Measurements from ENCODE around the gene SEMA3F. TPM values are rescaled to one million over a fixed set of nuclear protein-coding genes. Genes with fewer than 3 reads are reported as not detected.

SEMA3F gene
- total RNA-seq, 1 donor from 2014 or later: 48.0 TPM

DNA sequence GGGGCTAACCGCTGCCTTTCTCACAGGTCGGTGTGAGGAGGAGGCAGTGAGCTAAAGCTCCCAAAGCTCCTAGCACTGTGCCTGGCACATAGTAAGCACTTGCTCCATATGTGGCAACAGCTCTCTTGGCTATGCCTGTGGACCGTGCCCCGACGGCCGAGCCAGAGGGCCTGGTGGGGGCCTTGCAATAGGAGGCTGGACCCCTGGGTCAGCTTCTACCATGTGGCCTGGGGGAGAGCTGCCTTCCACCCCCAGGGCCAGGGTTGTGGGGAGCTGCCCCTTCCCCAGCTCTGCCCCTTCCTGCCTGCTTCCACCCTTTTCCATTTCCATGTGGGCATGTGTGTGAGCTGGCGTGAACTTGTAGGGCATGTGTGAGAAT, 19.4 kb downstream of the SEMA3F start:
- H3K4me3 Mint-ChIP-seq: no peak overlapping the region
- TF ChIP-seq, protein P1, sequence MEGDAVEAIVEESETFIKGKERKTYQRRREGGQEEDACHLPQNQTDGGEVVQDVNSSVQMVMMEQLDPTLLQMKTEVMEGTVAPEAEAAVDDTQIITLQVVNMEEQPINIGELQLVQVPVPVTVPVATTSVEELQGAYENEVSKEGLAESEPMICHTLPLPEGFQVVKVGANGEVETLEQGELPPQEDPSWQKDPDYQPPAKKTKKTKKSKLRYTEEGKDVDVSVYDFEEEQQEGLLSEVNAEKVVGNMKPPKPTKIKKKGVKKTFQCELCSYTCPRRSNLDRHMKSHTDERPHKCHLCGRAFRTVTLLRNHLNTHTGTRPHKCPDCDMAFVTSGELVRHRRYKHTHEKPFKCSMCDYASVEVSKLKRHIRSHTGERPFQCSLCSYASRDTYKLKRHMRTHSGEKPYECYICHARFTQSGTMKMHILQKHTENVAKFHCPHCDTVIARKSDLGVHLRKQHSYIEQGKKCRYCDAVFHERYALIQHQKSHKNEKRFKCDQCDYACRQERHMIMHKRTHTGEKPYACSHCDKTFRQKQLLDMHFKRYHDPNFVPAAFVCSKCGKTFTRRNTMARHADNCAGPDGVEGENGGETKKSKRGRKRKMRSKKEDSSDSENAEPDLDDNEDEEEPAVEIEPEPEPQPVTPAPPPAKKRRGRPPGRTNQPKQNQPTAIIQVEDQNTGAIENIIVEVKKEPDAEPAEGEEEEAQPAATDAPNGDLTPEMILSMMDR (conservative IDR thresholded peaks at IDR 0.05): no peak
- no peak for DNase-seq (ENCODE audit: extremely low spot score, unreplicated experiment)
- H3K27me3 Mint-ChIP-seq: no peaks in the 10 kb centered on the region
- peaks cover under 1% of the 10 kb centered on the region for H3K36me3 Mint-ChIP-seq
- peaks cover 1% of the 10 kb centered on the region for H3K4me1 Mint-ChIP-seq (ENCODE audit: unreplicated experiment)
- H3K27ac Mint-ChIP-seq: no peak overlapping the region
- H3K9me3 Mint-ChIP-seq: no peaks in the 10 kb centered on the region

DNA sequence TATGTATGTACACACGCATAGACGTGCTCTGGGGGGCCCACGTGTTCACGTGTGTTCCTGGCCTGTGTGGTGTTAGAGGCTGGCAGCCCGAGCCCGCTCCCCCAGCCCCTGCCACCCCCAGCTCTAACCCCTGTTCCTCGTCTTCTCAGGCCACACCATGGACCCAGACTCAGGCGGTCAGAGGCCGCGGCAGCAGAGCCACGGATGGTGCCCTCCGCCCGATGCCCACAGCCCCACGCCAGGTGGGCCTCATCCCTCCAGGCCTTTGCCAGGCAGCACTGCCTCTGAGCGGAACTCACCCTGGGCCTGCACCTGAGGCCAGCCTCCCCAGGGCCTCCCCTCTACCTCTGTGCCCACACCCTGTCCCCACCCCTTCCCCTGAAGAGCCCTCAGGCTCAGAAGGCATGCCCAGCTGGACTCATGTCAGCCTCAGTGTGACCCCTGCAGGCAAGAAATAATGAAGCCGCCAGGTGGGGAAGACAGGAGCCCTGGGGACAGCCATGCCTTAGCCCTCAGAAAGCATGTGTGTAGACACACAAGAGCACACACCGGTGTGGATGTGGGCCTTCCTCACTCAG, 19.9 kb downstream of the SEMA3F start:
- no peaks in the 10 kb centered on the region for H3K27me3 Mint-ChIP-seq
- DNase-seq (ENCODE audit: extremely low spot score, unreplicated experiment): no peak
- H3K36me3 Mint-ChIP-seq: peaks cover 5% of the 10 kb centered on the region
- peaks cover 4% of the 10 kb centered on the region for H3K4me1 Mint-ChIP-seq (ENCODE audit: unreplicated experiment)
- no peak overlapping the region for H3K27ac Mint-ChIP-seq
- TF ChIP-seq, protein P1 (conservative IDR thresholded peaks at IDR 0.05): no peak
- H3K9me3 Mint-ChIP-seq: no peaks in the 10 kb centered on the region
- no peak overlapping the region for H3K4me3 Mint-ChIP-seq

DNA sequence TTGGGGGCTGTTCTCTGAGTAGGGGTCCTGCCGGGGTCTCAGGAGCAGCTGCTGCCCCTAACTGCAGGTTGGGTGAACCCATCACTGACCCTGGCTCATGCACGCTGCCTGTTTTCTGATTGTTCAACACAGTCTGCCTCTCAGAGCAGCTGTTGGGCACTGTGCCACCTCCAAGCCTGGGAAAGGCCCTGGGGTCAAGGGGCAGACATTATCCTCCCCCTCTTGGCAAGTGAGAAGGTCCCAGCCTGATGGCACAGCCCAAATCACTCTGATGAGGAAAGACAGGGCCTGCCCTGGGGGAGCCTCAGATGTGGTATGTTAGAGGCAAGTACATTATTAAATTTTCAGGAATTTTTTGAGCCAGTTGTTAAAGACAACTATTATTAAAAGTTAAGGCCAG, 22.2 kb downstream of the SEMA3F start:
- Mint-ChIP-seq H3K27ac (no peak overlapping the region), H3K9me3 (no peaks in the 10 kb centered on the region), H3K27me3 (no peaks in the 10 kb centered on the region), H3K4me1 (ENCODE audit: unreplicated experiment) (peaks cover 4% of the 10 kb centered on the region), H3K36me3 (peaks cover 10% of the 10 kb centered on the region), H3K4me3 (no peak overlapping the region)
- DNase-seq (ENCODE audit: extremely low spot score, unreplicated experiment): no peak
- TF ChIP-seq, protein P1 (conservative IDR thresholded peaks at IDR 0.05): no peak

DNA sequence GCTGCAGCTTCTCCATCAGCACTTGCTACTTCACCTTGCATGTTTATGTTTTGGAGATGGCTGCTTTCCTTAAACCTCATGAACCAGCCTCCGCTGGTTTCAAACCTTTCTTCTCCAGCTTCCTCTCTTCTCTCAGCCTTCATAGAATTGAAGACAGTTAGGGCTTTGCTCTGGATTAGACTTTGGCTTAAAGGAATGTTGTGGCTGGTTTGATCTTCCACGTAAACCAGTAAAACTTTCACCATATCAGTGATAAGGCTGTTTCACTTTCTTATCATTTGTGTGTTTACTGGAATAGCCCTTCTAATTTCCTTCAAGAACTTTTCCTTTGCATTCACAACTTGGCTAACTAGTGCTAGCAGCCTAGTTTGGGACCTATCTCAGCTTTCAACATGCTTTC, 24.6 kb downstream of the SEMA3F start:
- Mint-ChIP-seq H3K4me3 (no peak overlapping the region), H3K9me3 (no peaks in the 10 kb centered on the region), H3K36me3 (peaks cover 10% of the 10 kb centered on the region), H3K4me1 (ENCODE audit: unreplicated experiment) (peaks cover 4% of the 10 kb centered on the region), H3K27ac (peak overlapping the region; percentile 22), H3K27me3 (no peaks in the 10 kb centered on the region)
- DNase-seq (ENCODE audit: extremely low spot score, unreplicated experiment): no peak
- TF ChIP-seq, protein P1 (conservative IDR thresholded peaks at IDR 0.05): no peak

DNA sequence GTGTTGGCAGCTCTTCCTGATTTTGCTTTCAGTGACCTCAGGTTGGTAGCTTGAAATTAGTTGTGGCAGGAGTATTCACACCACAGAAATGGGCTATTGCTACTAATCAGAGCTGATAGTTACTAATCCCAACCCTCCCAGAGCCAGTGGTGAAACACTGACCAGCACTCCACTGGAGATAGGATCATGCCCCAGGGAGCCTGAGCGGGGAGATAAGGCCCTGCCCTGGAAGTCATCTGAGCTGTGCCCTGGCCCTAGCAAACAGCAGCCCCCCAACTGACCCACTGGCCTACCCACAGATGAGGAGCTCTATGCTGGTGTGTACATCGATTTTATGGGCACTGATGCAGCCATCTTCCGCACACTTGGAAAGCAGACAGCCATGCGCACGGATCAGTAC, 26.9 kb downstream of the SEMA3F start:
- no peak overlapping the region for H3K4me3 Mint-ChIP-seq
- H3K36me3 Mint-ChIP-seq: peaks cover 10% of the 10 kb centered on the region
- H3K9me3 Mint-ChIP-seq: no peaks in the 10 kb centered on the region
- H3K27ac Mint-ChIP-seq: no peak overlapping the region
- TF ChIP-seq, protein P1 (conservative IDR thresholded peaks at IDR 0.05): no peak
- DNase-seq (ENCODE audit: extremely low spot score, unreplicated experiment): no peak
- no peaks in the 10 kb centered on the region for H3K27me3 Mint-ChIP-seq
- H3K4me1 Mint-ChIP-seq (ENCODE audit: unreplicated experiment): peaks cover 4% of the 10 kb centered on the region

Measured in type B pancreatic cell (in vitro differentiated cells).